SK-N-SH (cell line): ENCODE data around the gene MEIKIN. TPM values are rescaled to one million over a fixed set of nuclear protein-coding genes. Genes with fewer than 3 reads are reported as not detected.

Source experiments
- CTCF ChIA-PET: fragments of 300-600, 350-600 bp; formaldehyde crosslinking; extraction: SDS; loops from one replicate; lab custom pipeline; 2021; lab: Yijun Ruan, JAX
- POLR2A ChIA-PET: fragments of 350-600 bp; sonication (Branson Sonifier 250); formaldehyde crosslinking; extraction: SDS; loops from one replicate; lab custom pipeline; 2020; ENCODE audit warnings: antibody characterized with exemption, inconsistent platforms; lab: Yijun Ruan, JAX
- DNase-seq: peaks from one replicate; pipeline ENCODE4 v3.0.0; 2012
- H2AFZ ChIP-seq: fragments of 200-600 bp; sonication (generic); 2 replicates; pipeline ENCODE4 v1.8.1; 2016; ENCODE audit warnings: antibody characterized with exemption, mild to moderate bottlenecking, low read depth
- H3F3A ChIP-seq: fragments of 200-600 bp; sonication (generic); replicated peaks from 2 replicates; pipeline ENCODE3; 2016; ENCODE audit warnings: antibody characterized with exemption, mild to moderate bottlenecking; ENCODE audit not compliant: insufficient read depth
- H3K27ac ChIP-seq, 2 experiments: fragments of 200-500 bp in 1 of 2; fragments of 200-600 bp in 1 of 2; sonication (Bioruptor generic) in 1 of 2; sonication (generic), shearing (Covaris generic) in 1 of 2; 2 replicates each; pipeline versions ENCODE4 v1.5.1 to v1.6.1; 2014 to 2016; ENCODE audit warnings: low read depth in 2 of 2, inconsistent platforms in 1 of 2, low read length in 1 of 2, mild to moderate bottlenecking in 1 of 2, mixed read lengths in 1 of 2
- H3K27me3 ChIP-seq: fragments of 200-600 bp; sonication (generic), shearing (Covaris generic); 2 replicates; pipeline ENCODE4 v1.6.1; 2016; ENCODE audit warnings: mixed run types; ENCODE audit not compliant: insufficient read depth
- H3K36me3 ChIP-seq, 2 experiments: fragments of 200-500 bp in 1 of 2; fragments of 200-600 bp in 1 of 2; sonication (Bioruptor generic) in 1 of 2; sonication (generic) in 1 of 2; replicated peaks in 1 of 2; 2 replicates each; pipeline versions ENCODE3 to v1.5.1; 2014 to 2016; ENCODE audit warnings: low read length in 1 of 2, mild to moderate bottlenecking in 1 of 2; ENCODE audit not compliant: insufficient read depth in 2 of 2, control insufficient read depth in 1 of 2
- H3K4me1 ChIP-seq, 2 experiments: fragments of 200-500 bp in 1 of 2; fragments of 200-600 bp in 1 of 2; sonication (Bioruptor generic) in 1 of 2; sonication (generic), shearing (Covaris generic) in 1 of 2; 2 replicates each; pipeline versions ENCODE4 v1.5.1 to v1.6.1; 2014 to 2016; ENCODE audit warnings: low read depth in 1 of 2, low read length in 1 of 2, mixed run types in 1 of 2; ENCODE audit not compliant: insufficient read depth in 2 of 2, control insufficient read depth in 1 of 2
- H3K4me2 ChIP-seq: fragments of 200-600 bp; sonication (generic), shearing (Covaris generic); 2 replicates; pipeline ENCODE4 v1.6.1; 2017; ENCODE audit warnings: mixed run types
- H3K4me3 ChIP-seq, 2 experiments: fragments of 200-500 bp in 1 of 2; fragments of 200-600 bp in 1 of 2; sonication (Bioruptor generic) in 1 of 2; sonication (generic), shearing (Covaris generic) in 1 of 2; 2 replicates each; pipeline versions ENCODE4 v1.5.1 to v1.8.1; 2014 to 2016; ENCODE audit warnings: low read depth in 2 of 2, inconsistent platforms in 1 of 2, low read length in 1 of 2, mild to moderate bottlenecking in 1 of 2, mixed read lengths in 1 of 2, moderate library complexity in 1 of 2
- H3K79me2 ChIP-seq: fragments of 200-600 bp; sonication (generic); 2 replicates; pipeline ENCODE4 v1.8.1; 2017; ENCODE audit warnings: mild to moderate bottlenecking; ENCODE audit not compliant: insufficient read depth
- H3K9ac ChIP-seq: fragments of 200-600 bp; sonication (generic); 2 replicates; pipeline ENCODE4 v1.6.1; 2017; ENCODE audit warnings: mixed run types
- H3K9me2 ChIP-seq: fragments of 200-600 bp; sonication (generic); 2 replicates; pipeline ENCODE4 v1.6.1; 2017; ENCODE audit warnings: mixed run types
- H3K9me3 ChIP-seq: fragments of 200-600 bp; sonication (generic); 2 replicates; pipeline ENCODE4 v1.6.1; 2017; ENCODE audit warnings: mixed run types, mild to moderate bottlenecking, moderate library complexity
- H4K20me1 ChIP-seq: fragments of 200-600 bp; sonication (generic); 2 replicates; pipeline ENCODE4 v1.6.1; 2017; ENCODE audit warnings: mild to moderate bottlenecking, mixed run types; ENCODE audit not compliant: insufficient read depth
- CHD2 ChIP-seq: fragments of 150-350 bp; IDR thresholded peaks from 2 replicates; pipeline ENCODE4 v1.6.1; 2018; ENCODE audit warnings: low read length; ENCODE audit not compliant: partially characterized antibody
- GABPA ChIP-seq: IDR thresholded peaks from 2 replicates; pipeline ENCODE4 v1.4.0; 2012; ENCODE audit warnings: low read depth, mild to moderate bottlenecking
- GATA2 ChIP-seq: sonication (generic); formaldehyde crosslinking; IDR thresholded peaks from 2 replicates; pipeline ENCODE4 v1.5.0; 2020; ENCODE audit warnings: mild to moderate bottlenecking, missing genetic modification reagents
- MEF2A ChIP-seq: IDR thresholded peaks from 2 replicates; pipeline ENCODE4 v1.4.0; 2012; ENCODE audit warnings: low read depth, borderline replicate concordance
- NRF1 ChIP-seq: IDR thresholded peaks from 2 replicates; pipeline ENCODE4 v1.6.1; 2012; ENCODE audit warnings: low read depth, mild to moderate bottlenecking, low read length
- POLR2AphosphoS5 ChIP-seq: IDR thresholded peaks from 2 replicates; pipeline ENCODE4 v1.6.1; 2012; ENCODE audit warnings: low read depth, low read length
- RFX5 ChIP-seq: IDR thresholded peaks from 2 replicates; pipeline ENCODE4 v1.6.1; 2012; ENCODE audit warnings: mild to moderate bottlenecking, improper control_type of control experiment, low read length
- RXRA ChIP-seq: IDR thresholded peaks from 2 replicates; pipeline ENCODE4 v1.4.0; 2012; ENCODE audit warnings: low read depth, mild to moderate bottlenecking, borderline replicate concordance
- TAF1 ChIP-seq: IDR thresholded peaks from 2 replicates; pipeline ENCODE4 v1.6.1; 2012; ENCODE audit warnings: low read depth, mild to moderate bottlenecking, low read length, moderate library complexity, borderline replicate concordance
- TCF12 ChIP-seq: IDR thresholded peaks from 2 replicates; pipeline ENCODE4 v1.4.0; 2012
- TEAD4 ChIP-seq: IDR thresholded peaks from 2 replicates; pipeline ENCODE4 v1.4.0; 2012; ENCODE audit warnings: mild to moderate bottlenecking, borderline replicate concordance; ENCODE audit not compliant: insufficient read depth
- WGBS: methylation state at CpG from one replicate; pipeline ENCODE4 v1.1.6; 2017; ENCODE audit warnings: low lambda C conversion rate; 5-methylcytosine and 5-hydroxymethylcytosine counted together
- polyA plus RNA-seq, 3 experiments: library from polyadenylated mRNA; depleted of rRNA; stranded (reverse); fragments of >200 nt; gene quantifications; 2 replicates each; pipeline ENCODE4 v1.2.3, GENCODE V29; 2012
- TF ChIP-seq, protein P1 (sequence below): fragments of 200-600 bp; sonication (generic); IDR thresholded peaks from 2 replicates; pipeline ENCODE4 v1.6.1; 2017; ENCODE audit warnings: antibody characterized with exemption, mild to moderate bottlenecking, moderate library complexity
- TF ChIP-seq, protein P2 (sequence below): IDR thresholded peaks from 2 replicates; pipeline ENCODE4 v1.4.0; 2012; ENCODE audit warnings: low read depth, borderline replicate concordance
- TF ChIP-seq, protein P3 (sequence below): IDR thresholded peaks from 2 replicates; pipeline ENCODE4 v1.6.1; 2012; ENCODE audit warnings: mild to moderate bottlenecking, low read depth, low read length, moderate library complexity
- TF ChIP-seq, protein P4 (sequence below): IDR thresholded peaks from 2 replicates; pipeline ENCODE4 v1.4.0; 2012; ENCODE audit warnings: low read depth, borderline replicate concordance

The MEIKIN gene
- polyA plus RNA-seq, 1 of the 3 experiments (the other 2 are of a cell fraction) = not detected

DNA sequence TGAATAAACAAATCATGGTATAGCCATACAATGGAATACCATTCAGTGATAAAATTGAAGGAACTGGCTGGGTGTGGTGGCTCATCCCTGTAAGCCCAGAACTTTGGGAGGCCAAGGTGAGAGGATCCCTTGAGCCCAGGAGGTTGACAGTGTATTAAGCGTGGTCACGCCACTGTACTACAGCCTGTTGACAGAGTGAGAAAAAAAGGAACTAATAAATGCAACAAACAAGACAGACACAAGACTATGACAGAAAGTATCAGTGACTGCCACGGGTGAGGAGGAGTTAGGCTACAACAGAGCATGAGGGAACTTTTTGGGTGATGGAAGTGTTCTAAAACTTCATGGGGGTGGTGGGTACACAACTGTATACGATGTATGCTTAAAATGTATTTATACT lies 150.9 kb downstream of the MEIKIN start:
- no peak overlapping the region for H3K27ac ChIP-seq
- no peaks in the 10 kb centered on the region for H3F3A ChIP-seq
- WGBS = 92% methylated on average over 4 of the region's 4 CpGs
- ChIA-PET CTCF (no interaction called here), POLR2A (no interaction called here)
- peaks cover 0 to 4% of the 10 kb centered on the region in 2 experiments for H3K36me3 ChIP-seq
- DNase-seq = no peak
- no peak overlapping the region for H2AFZ ChIP-seq
- no peaks in the 10 kb centered on the region for H3K9me3 ChIP-seq
- H3K9ac ChIP-seq = no peak overlapping the region
- H3K4me2 ChIP-seq = peak overlapping the region; percentile 81
- H3K4me1 ChIP-seq = peaks cover 0 to 16% of the 10 kb centered on the region in 2 experiments; a peak in 2 of 4 replicates
- H3K27me3 ChIP-seq = no peaks in the 10 kb centered on the region
- peaks cover 58% of the 10 kb centered on the region for H4K20me1 ChIP-seq
- peaks cover 72% of the 10 kb centered on the region for H3K79me2 ChIP-seq
- H3K4me3 ChIP-seq = no peak overlapping the region
- TF ChIP-seq MEF2A (no peak), TAF1 (no peak), POLR2AphosphoS5 (no peak), NRF1 (no peak), RXRA (no peak), CHD2 (no peak), TCF12 (no peak), GABPA (no peak)
- TF ChIP-seq, protein P1, sequence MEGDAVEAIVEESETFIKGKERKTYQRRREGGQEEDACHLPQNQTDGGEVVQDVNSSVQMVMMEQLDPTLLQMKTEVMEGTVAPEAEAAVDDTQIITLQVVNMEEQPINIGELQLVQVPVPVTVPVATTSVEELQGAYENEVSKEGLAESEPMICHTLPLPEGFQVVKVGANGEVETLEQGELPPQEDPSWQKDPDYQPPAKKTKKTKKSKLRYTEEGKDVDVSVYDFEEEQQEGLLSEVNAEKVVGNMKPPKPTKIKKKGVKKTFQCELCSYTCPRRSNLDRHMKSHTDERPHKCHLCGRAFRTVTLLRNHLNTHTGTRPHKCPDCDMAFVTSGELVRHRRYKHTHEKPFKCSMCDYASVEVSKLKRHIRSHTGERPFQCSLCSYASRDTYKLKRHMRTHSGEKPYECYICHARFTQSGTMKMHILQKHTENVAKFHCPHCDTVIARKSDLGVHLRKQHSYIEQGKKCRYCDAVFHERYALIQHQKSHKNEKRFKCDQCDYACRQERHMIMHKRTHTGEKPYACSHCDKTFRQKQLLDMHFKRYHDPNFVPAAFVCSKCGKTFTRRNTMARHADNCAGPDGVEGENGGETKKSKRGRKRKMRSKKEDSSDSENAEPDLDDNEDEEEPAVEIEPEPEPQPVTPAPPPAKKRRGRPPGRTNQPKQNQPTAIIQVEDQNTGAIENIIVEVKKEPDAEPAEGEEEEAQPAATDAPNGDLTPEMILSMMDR = no peak
- TF ChIP-seq, protein P2, sequence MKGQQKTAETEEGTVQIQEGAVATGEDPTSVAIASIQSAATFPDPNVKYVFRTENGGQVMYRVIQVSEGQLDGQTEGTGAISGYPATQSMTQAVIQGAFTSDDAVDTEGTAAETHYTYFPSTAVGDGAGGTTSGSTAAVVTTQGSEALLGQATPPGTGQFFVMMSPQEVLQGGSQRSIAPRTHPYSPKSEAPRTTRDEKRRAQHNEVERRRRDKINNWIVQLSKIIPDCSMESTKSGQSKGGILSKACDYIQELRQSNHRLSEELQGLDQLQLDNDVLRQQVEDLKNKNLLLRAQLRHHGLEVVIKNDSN = no peak
- TF ChIP-seq, protein P3, sequence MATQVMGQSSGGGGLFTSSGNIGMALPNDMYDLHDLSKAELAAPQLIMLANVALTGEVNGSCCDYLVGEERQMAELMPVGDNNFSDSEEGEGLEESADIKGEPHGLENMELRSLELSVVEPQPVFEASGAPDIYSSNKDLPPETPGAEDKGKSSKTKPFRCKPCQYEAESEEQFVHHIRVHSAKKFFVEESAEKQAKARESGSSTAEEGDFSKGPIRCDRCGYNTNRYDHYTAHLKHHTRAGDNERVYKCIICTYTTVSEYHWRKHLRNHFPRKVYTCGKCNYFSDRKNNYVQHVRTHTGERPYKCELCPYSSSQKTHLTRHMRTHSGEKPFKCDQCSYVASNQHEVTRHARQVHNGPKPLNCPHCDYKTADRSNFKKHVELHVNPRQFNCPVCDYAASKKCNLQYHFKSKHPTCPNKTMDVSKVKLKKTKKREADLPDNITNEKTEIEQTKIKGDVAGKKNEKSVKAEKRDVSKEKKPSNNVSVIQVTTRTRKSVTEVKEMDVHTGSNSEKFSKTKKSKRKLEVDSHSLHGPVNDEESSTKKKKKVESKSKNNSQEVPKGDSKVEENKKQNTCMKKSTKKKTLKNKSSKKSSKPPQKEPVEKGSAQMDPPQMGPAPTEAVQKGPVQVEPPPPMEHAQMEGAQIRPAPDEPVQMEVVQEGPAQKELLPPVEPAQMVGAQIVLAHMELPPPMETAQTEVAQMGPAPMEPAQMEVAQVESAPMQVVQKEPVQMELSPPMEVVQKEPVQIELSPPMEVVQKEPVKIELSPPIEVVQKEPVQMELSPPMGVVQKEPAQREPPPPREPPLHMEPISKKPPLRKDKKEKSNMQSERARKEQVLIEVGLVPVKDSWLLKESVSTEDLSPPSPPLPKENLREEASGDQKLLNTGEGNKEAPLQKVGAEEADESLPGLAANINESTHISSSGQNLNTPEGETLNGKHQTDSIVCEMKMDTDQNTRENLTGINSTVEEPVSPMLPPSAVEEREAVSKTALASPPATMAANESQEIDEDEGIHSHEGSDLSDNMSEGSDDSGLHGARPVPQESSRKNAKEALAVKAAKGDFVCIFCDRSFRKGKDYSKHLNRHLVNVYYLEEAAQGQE = no peak
- no peaks in the 10 kb centered on the region for H3K9me2 ChIP-seq

DNA sequence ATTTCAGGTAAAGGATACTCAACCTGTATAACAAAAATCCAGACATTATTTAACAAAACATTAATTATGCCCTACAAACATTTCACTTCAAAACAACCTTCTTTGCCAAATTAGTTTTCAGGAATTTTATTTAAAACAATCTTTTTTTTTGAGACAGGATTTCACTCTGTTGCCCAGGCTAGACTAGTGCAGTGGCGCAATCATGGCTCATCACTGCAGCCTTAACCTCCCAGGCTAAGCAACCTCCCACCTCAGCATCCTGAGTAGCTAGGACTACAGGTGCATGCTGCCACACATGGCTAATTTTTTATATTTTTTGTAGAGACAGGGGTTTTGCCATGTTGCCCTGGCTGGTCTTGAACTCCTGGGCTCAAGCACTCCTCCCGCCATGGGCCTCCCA lies 152.6 kb downstream of the MEIKIN start:
- Histone ChIP-seq H2AFZ (no peak overlapping the region), H3K9me3 (no peaks in the 10 kb centered on the region), H3K79me2 (peaks cover 89% of the 10 kb centered on the region), H4K20me1 (peaks cover 72% of the 10 kb centered on the region), H3K9ac (no peak overlapping the region), H3F3A (no peaks in the 10 kb centered on the region), H3K4me2 (no peak overlapping the region), H3K4me3 (no peak overlapping the region), H3K27me3 (no peaks in the 10 kb centered on the region), H3K9me2 (no peaks in the 10 kb centered on the region), H3K27ac (no peak overlapping the region), H3K36me3 (peaks cover 0 to 4% of the 10 kb centered on the region in 2 experiments), H3K4me1 (peaks cover 0 to 16% of the 10 kb centered on the region in 2 experiments; a peak in 2 of 4 replicates)
- ChIA-PET POLR2A (no interaction called here), CTCF (no interaction called here)
- no peak for DNase-seq
- 100% methylated on average over 2 of the region's 2 CpGs for WGBS
- TF ChIP-seq RXRA (no peak), NRF1 (no peak), GATA2 (CRISPR knock-in tag) (no peak), TEAD4 (no peak), TCF12 (no peak), RFX5 (no peak)
- TF ChIP-seq, protein P1 = no peak
- TF ChIP-seq, protein P4, sequence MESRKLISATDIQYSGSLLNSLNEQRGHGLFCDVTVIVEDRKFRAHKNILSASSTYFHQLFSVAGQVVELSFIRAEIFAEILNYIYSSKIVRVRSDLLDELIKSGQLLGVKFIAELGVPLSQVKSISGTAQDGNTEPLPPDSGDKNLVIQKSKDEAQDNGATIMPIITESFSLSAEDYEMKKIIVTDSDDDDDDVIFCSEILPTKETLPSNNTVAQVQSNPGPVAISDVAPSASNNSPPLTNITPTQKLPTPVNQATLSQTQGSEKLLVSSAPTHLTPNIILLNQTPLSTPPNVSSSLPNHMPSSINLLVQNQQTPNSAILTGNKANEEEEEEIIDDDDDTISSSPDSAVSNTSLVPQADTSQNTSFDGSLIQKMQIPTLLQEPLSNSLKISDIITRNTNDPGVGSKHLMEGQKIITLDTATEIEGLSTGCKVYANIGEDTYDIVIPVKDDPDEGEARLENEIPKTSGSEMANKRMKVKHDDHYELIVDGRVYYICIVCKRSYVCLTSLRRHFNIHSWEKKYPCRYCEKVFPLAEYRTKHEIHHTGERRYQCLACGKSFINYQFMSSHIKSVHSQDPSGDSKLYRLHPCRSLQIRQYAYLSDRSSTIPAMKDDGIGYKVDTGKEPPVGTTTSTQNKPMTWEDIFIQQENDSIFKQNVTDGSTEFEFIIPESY = no peak
